Measurements from ENCODE around the gene PACSIN3. TPM values are rescaled to one million over a fixed set of nuclear protein-coding genes. Genes with fewer than 3 reads are reported as not detected.

Gene PACSIN3
- total and polyA plus RNA-seq, 2 of the 13 experiments (the other 11 are each of a cell fraction or from before 2014, with no cell fraction given), result 47.9 to 93.3 TPM

DNA sequence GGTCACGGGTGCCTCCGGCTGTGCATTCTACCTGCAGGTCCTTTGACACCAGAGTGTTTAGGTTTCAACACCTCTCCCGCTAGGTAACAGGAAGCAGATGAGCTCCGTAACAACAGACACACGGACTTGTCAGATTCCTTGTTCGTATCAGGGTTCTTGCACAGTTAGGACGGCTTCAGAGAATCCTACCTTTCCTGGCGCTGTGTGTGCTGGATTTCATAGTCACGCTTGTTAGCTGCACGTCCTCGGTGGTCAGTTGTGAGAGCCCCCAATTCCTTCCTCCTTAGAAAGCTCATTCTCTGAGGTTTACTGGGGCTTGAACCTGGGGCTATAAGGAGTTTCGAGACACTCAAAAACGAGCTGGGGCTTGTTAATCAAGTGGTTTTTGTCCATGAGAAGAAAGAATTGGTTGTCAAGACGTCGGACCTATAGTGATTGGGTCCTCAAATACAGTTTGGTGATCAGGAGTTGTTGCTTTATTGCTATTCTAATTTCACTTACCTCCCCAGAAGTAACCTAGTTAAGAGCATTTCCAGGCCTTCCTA is 29.2 kb upstream of the PACSIN3 start (continued):
- TF ChIP-seq, protein P1, sequence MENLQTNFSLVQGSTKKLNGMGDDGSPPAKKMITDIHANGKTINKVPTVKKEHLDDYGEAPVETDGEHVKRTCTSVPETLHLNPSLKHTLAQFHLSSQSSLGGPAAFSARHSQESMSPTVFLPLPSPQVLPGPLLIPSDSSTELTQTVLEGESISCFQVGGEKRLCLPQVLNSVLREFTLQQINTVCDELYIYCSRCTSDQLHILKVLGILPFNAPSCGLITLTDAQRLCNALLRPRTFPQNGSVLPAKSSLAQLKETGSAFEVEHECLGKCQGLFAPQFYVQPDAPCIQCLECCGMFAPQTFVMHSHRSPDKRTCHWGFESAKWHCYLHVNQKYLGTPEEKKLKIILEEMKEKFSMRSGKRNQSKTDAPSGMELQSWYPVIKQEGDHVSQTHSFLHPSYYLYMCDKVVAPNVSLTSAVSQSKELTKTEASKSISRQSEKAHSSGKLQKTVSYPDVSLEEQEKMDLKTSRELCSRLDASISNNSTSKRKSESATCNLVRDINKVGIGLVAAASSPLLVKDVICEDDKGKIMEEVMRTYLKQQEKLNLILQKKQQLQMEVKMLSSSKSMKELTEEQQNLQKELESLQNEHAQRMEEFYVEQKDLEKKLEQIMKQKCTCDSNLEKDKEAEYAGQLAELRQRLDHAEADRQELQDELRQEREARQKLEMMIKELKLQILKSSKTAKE (CRISPR knock-in tag; IDR thresholded peaks at IDR 0.05; ENCODE audit: borderline replicate concordance), result no peak
- TF ChIP-seq NFATC3 (CRISPR knock-in tag; IDR thresholded peaks at IDR 0.05), result no peak
- no peak for TF ChIP-seq PLRG1 (conservative IDR thresholded peaks at IDR 0.05)
- no peak for TF ChIP-seq NFE2L1 (CRISPR knock-in tag; IDR thresholded peaks at IDR 0.05; ENCODE audit: borderline replicate concordance)
- no peak for TF ChIP-seq ARID2 (CRISPR knock-in tag; IDR thresholded peaks at IDR 0.05; ENCODE audit: borderline replicate concordance)
- TF ChIP-seq ZNF230 (CRISPR knock-in tag; IDR thresholded peaks at IDR 0.05), result no peak
- TF ChIP-seq ZMYM4 (CRISPR knock-in tag; IDR thresholded peaks at IDR 0.05), result no peak
- no peak for TF ChIP-seq ETV6 (CRISPR knock-in tag; conservative IDR thresholded peaks at IDR 0.05)
- TF ChIP-seq SETDB1 (CRISPR knock-in tag; IDR thresholded peaks at IDR 0.05; ENCODE audit: borderline replicate concordance), result no peak
- TF ChIP-seq ZNF775 (CRISPR knock-in tag; IDR thresholded peaks at IDR 0.05; ENCODE audit: borderline replicate concordance), result no peak
- TF ChIP-seq MZF1 (CRISPR knock-in tag; IDR thresholded peaks at IDR 0.05; ENCODE audit: borderline replicate concordance), result no peak
- TF ChIP-seq JUN (CRISPR knock-in tag; IDR thresholded peaks at IDR 0.05), result 0 out of 2 replicates have a peak, but pooled peaks have one; percentile 36
- no peak for TF ChIP-seq TAF1 (CRISPR knock-in tag; IDR thresholded peaks at IDR 0.05)
- no peak for TF ChIP-seq RAD51 (IDR thresholded peaks at IDR 0.05; ENCODE audit: borderline replicate concordance)
- TF ChIP-seq RFX3 (CRISPR knock-in tag; IDR thresholded peaks at IDR 0.05), result no peak
- 0 out of 2 replicates have a peak, but pooled peaks have one; percentile 33 for TF ChIP-seq TIGD3 (CRISPR knock-in tag; IDR thresholded peaks at IDR 0.05; ENCODE audit: borderline replicate concordance)
- TF ChIP-seq, protein P2, sequence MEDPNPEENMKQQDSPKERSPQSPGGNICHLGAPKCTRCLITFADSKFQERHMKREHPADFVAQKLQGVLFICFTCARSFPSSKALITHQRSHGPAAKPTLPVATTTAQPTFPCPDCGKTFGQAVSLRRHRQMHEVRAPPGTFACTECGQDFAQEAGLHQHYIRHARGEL (CRISPR knock-in tag; IDR thresholded peaks at IDR 0.05), result 0 out of 2 replicates have a peak, but pooled peaks have one; percentile 53
- TF ChIP-seq ZNF274 (CRISPR knock-in tag; IDR thresholded peaks at IDR 0.05), result no peak
- TF ChIP-seq SP4 (CRISPR knock-in tag; IDR thresholded peaks at IDR 0.05), result no peak
- no peak for TF ChIP-seq MTA1 (CRISPR knock-in tag; IDR thresholded peaks at IDR 0.05; ENCODE audit: borderline replicate concordance)
- no peak for TF ChIP-seq TCF12 (IDR thresholded peaks at IDR 0.05)
- TF ChIP-seq TCF12 (CRISPR knock-in tag; IDR thresholded peaks at IDR 0.05), result no peak
- no peak for TF ChIP-seq ZNF615 (CRISPR knock-in tag; IDR thresholded peaks at IDR 0.05; ENCODE audit: borderline replicate concordance)
- TF ChIP-seq SRSF4 (IDR thresholded peaks at IDR 0.05; ENCODE audit: low read depth, low read length, poor library complexity, severe bottlenecking), result no peak
- TF ChIP-seq ZNF180 (CRISPR knock-in tag; IDR thresholded peaks at IDR 0.05; ENCODE audit: borderline replicate concordance, low read depth), result no peak
- no peak for TF ChIP-seq ATF6 (CRISPR knock-in tag; conservative IDR thresholded peaks at IDR 0.05)
